NCI-H1048 (cell line): ENCODE results near the gene CNOT6L.

Experiments used
- DNase-seq: peaks from one replicate; lab custom pipeline; 2025; lab: John Stamatoyannopoulos, UW

The CNOT6L gene

GRCh38 chr4:77712675-77713074, 106.5 kb downstream of the CNOT6L start:
- no peak for DNase-seq

- no peak for DNase-seq
Observed at GRCh38 chr4:77711469-77711868, 107.7 kb downstream of the CNOT6L start.

- DNase-seq, result no peak
Observed at GRCh38 chr4:77710684-77711083, 108.5 kb downstream of the CNOT6L start.

DNA sequence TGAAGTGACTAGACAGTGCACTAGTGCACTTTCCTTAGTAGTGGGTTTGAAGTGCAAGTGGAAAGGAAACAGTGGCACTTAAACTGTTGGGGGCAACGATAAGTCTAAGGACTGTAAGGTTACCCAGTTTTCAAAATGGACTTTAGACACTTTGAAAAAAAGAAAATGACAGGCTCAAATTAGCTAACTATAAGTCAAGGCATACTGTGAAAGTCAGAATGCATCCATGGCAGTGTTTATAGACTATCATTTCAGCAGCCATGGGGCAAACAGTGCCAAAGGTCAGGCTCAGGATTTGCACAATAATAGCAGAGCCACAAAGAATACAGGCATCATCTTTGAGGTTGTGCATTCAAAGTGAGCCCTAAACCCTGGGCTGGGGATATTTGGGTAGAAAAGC, 109.1 kb downstream of the CNOT6L start:
- no peak for DNase-seq

DNA sequence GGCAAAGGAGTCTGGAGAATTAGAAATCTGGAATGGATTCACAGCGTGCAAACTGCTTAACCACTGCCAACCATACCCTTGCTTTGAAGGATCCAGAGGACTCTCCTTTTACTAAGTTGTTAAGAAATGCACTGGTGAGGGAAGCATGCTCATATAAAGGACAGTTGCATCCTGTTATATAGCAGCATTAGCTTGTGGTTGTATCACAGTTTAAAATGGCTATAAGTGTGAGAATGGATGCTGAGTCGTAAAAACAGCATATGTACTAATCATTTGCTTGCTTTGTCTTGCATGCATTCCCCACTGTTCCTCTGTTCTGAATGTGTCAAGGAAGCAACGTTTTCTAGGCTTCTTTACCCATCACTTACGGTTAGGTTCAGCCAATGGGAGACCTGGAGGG, 112.5 kb downstream of the CNOT6L start:
- DNase-seq, result no peak

DNA sequence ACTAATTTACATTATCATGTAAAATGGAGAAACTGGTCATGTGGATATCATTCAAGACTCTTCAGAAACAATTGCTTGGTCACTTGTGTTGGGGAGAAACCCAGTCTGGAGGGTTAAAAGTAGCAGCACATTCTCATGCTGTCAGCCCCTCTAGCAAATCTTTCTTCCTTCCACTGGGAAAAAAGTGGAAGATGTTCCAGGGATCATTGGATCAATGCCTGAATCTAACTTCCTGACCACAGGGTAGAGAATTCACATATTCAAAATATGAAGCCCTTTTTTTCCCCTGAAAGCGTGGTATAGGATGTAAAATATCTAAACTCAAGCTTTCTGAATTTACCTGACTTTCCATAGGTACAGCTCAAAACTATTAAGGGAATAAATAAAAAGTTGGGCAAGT, 115.5 kb downstream of the CNOT6L start:
- no peak for DNase-seq

DNA sequence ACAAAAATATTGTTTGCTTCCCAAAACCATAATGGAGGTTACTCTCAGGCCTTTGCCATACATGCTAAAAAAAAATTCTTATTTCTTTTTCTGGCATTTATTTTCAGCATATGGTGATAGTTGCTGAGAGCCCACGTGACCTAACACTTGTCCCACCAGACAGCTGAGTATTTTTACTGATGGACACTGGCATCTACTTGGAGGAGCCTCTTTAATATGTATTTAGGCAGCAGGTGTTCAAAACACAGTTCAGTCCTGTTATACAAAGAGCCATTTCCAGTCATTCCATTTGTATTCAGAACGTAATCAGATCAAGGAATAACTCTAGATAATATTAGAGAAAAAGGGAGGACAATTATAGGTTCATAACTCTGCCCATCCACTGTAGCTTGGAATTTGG, 118.0 kb downstream of the CNOT6L start:
- no peak for DNase-seq

DNA sequence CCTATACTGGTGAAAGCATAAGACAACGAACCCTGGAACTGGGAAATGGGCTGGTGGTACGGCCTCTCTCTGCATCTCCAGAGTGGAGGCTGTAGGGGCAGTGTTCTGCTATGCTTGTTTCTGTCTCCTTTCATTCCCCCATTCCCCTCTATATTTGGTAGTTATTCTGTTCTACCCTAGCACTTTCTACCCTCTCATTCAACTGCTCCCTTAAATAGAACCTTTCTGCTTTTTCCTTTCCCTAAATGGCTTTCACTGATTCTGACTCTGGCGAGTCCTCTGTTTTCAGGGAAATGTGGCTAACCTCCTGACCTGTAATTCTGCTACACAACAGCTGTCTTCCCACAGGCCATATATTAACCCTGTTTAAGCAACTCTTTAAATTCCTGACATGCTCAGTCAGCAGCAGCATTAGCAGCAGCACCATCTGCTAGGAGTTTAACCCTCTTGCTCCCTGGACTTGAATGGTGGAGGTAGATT, 119.4 kb downstream of the CNOT6L start:
- DNase-seq, result no peak

- no peak for DNase-seq
Observed at GRCh38 chr4:77697860-77698590, 121.1 kb downstream of the CNOT6L start.

GRCh38 chr4:77695774-77696173, 123.4 kb downstream of the CNOT6L start:
- no peak for DNase-seq

GRCh38 chr4:77692847-77693432, 126.2 kb downstream of the CNOT6L start:
- no peak for DNase-seq

GRCh38 chr4:77681792-77682191, 137.4 kb downstream of the CNOT6L start:
- no peak for DNase-seq

DNA sequence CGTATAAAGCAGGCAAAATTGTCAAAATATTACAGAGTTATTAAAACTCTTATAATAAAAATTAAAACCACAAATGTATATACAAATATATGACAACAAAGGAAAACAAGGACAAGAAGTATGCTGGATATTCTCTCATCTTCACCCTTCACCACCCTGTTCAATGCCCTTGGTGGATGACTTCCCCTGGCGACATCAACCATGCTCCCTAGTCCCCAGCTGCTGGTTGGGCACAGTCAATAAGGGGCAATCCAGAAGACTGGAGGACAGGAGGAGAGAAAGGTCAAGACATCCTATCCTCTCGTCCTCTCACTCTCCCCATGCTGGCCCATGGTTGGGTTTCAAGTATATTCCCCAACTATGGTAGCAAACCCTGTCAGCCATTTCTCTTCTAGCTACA, 142.3 kb downstream of the CNOT6L start:
- no peak for DNase-seq

GRCh38 chr4:77671051-77671450, 148.1 kb downstream of the CNOT6L start:
- DNase-seq, result no peak

GRCh38 chr4:77669946-77670590, 149.1 kb downstream of the CNOT6L start:
- no peak for DNase-seq

DNA sequence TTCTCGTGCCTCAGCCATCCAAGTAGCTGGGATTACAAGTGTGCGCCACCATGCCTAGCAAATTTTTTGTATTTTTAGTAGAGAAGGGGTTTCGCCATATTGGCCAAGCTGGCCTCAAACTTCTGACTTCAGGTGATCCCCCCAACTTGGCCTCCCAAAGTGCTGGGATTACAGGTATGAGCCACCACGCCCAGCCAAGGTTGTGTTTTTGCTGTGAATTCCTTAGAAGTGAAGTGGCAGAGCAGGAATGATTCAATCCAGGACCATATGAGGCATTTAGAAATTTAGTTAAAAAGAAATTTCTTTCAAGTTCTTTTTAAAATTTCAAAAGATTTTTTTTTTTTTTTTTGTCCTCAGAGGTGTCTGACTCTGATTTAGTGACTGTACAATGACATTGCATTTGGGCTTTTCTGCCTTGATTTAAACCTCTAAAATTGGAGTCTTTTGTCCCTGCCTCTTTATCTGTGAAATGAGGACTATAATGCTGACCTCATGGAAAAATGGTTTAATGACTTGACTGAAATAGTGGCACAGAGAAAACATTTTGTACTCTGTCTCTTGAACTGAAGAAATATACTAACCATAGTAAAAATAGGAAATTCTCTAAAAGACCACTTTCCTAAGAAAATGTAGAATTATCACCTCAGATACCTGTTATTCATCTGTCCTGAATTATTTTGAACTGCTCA, 153.6 kb downstream of the CNOT6L start:
- no peak for DNase-seq
